HL-60/S4 treated with retinoic acid at 250 ng/mL for 4 days and 3 days (cell line): Measurements from ENCODE around the gene EDEM2.
"Not testable (repeated sequence)": the region's sequence is repeated elsewhere in the genome, so short reads cannot be mapped to it uniquely, and the experiment has no call there.

Experiments
- in situ Hi-C: fragments of 300-500 bp; cut with MboI; formaldehyde crosslinking; loops from 2 replicates; pipeline ENCODE4 v1.7.0; 2022; ENCODE audit warnings: low sequenced_read_pairs

Gene EDEM2

GRCh38 chr20:35092524-35093266 is 54.4 kb downstream of the EDEM2 start, which contains the start of gene TRPC4AP:
Gene TRPC4AP (minus strand): TSS chr20:35092807. CDS start chr20:35092781, 26 bp downstream.
- in situ Hi-C loops: no loop called here

GRCh38 chr20:35091816-35092523 is 55.2 kb downstream of the EDEM2 start:
- in situ Hi-C loops: no loop called here

GRCh38 chr20:35088231-35089145 is 58.6 kb downstream of the EDEM2 start:
- in situ Hi-C loops: no loop called here

- in situ Hi-C loops: no loop called here
Measured at GRCh38 chr20:35087791-35088190, 59.3 kb downstream of the EDEM2 start.

GRCh38 chr20:35087355-35087754 is 59.8 kb downstream of the EDEM2 start:
- in situ Hi-C loops: no loop called here

GRCh38 chr20:35085477-35086225 is 61.5 kb downstream of the EDEM2 start:
- in situ Hi-C loops: no loop called here

GRCh38 chr20:35084998-35085397 is 62.1 kb downstream of the EDEM2 start:
- in situ Hi-C loops: no loop called here

- in situ Hi-C loops: not testable (repeated sequence)
Measured at GRCh38 chr20:35080348-35080642, 66.8 kb downstream of the EDEM2 start.

- in situ Hi-C loops: no loop called here
Measured at GRCh38 chr20:35079472-35080347, 67.4 kb downstream of the EDEM2 start.

- in situ Hi-C loops: no loop called here
Measured at GRCh38 chr20:35077872-35078271, 69.3 kb downstream of the EDEM2 start.

GRCh38 chr20:35077341-35077740 is 69.8 kb downstream of the EDEM2 start:
- in situ Hi-C loops: no loop called here

- in situ Hi-C loops: not testable (repeated sequence)
Measured at GRCh38 chr20:35071436-35072153, 75.5 kb downstream of the EDEM2 start.

- in situ Hi-C loops: no loop called here
Measured at GRCh38 chr20:35066194-35066593, 80.9 kb downstream of the EDEM2 start.
